ENCODE results near the gene KRTAP2-4.

The KRTAP2-4 gene

GRCh38 chr17:41052566-41052965, 13.1 kb downstream of the KRTAP2-4 start:
- TF ChIP-seq YY1 (IDR thresholded peaks at IDR 0.05; ENCODE audit: low read depth) (no peak), MAX (IDR thresholded peaks at IDR 0.05) (no peak), CREB1 (IDR thresholded peaks at IDR 0.05; ENCODE audit: low read depth) (no peak), TCF12 (IDR thresholded peaks at IDR 0.05; ENCODE audit: low read depth) (no peak), NFIC (IDR thresholded peaks at IDR 0.05) (no peak), EP300 (IDR thresholded peaks at IDR 0.05; ENCODE audit: borderline replicate concordance) (no peak), ZBTB7A (IDR thresholded peaks at IDR 0.05; ENCODE audit: low read depth) (no peak), TAF1 (IDR thresholded peaks at IDR 0.05; ENCODE audit: low read depth) (no peak), USF1 (IDR thresholded peaks at IDR 0.05) (no peak), CEBPB (IDR thresholded peaks at IDR 0.05) (no peak)

- TF ChIP-seq ZBTB7A (IDR thresholded peaks at IDR 0.05; ENCODE audit: low read depth) (no peak), EP300 (IDR thresholded peaks at IDR 0.05; ENCODE audit: borderline replicate concordance) (no peak), MAX (IDR thresholded peaks at IDR 0.05) (no peak), EGR1 (IDR thresholded peaks at IDR 0.05) (no peak), RAD21 (IDR thresholded peaks at IDR 0.05; ENCODE audit: low read depth) (no peak), YY1 (IDR thresholded peaks at IDR 0.05; ENCODE audit: low read depth) (no peak)
Measured at GRCh38 chr17:41049110-41049509, 16.6 kb downstream of the KRTAP2-4 start.

GRCh38 chr17:41048441-41048840, 17.2 kb downstream of the KRTAP2-4 start:
- no peak for TF ChIP-seq CREB1 (IDR thresholded peaks at IDR 0.05; ENCODE audit: low read depth)
- no peak for TF ChIP-seq REST (IDR thresholded peaks at IDR 0.05; ENCODE audit: low read depth)
- no peak for TF ChIP-seq TAF1 (IDR thresholded peaks at IDR 0.05; ENCODE audit: low read depth)

DNA sequence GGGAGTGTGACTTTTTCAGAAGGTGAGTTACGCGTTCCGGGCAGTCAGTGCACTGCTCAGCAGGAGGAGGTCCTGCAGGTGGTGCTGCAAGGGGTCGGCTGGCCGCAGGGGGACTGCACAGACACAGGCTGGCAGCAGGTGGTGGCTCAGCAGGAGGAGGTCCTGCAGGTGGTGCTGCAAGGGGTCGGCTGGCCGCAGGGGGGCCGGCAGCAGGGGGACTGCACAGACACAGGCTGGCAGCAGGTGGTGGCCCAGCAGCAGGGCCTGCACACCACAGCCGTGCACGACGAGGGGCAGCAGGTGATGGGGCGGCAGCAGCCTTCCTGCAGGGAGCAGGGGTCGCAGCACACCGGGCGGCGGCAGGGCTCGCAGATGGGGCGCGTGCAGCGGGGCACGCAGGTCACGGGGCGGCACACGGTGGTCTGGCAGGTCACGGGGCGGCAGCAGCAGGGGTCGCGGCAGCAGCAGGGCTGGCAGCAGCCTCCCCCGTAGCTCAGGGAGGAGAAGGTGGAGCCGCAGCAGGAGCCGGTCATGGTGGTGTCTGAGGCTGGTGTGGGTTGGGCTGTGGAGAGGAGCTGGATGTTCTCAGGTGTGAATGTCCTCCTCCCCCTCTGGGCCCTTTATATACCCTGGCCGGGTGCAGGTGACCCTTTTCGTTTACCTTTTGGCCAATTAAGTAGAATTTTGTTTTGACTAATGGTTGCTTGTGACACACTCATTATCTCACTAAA, 18.8 kb downstream of the KRTAP2-4 start, which contains the start of gene KRTAP2-1:
KRTAP2-1 (minus strand) TSS at position 582 of the 731 bp plus-strand sequence; CDS start at position 533, 49 bp downstream.
- TF ChIP-seq TCF12 (IDR thresholded peaks at IDR 0.05; ENCODE audit: low read depth): peak; percentile 62

DNA sequence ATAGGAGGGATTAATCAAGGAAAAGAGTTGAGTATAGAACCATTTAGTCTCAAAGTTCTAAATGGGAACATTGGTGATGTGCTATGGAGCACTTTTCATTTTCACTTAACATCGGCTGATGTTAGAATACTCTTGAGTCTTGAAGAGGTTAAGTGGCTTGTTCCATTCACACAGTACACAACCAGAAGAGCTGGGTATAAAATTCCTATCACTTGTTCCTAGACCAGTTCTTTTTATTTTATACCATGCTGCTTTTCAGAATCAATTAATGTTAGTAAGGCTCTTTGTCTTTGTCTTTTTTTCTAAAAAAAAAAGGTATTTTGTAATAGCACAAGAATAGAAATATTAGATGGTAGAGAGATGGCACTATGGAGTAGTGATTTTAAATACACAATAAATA, 22.7 kb downstream of the KRTAP2-4 start:
- TF ChIP-seq MAX (IDR thresholded peaks at IDR 0.05) (no peak), TAF1 (IDR thresholded peaks at IDR 0.05; ENCODE audit: low read depth) (no peak), TEAD4 (IDR thresholded peaks at IDR 0.05) (no peak), FOXM1 (IDR thresholded peaks at IDR 0.05; ENCODE audit: borderline replicate concordance, low read depth) (no peak), CEBPB (IDR thresholded peaks at IDR 0.05) (no peak), RAD21 (IDR thresholded peaks at IDR 0.05; ENCODE audit: low read depth) (no peak), TCF12 (IDR thresholded peaks at IDR 0.05; ENCODE audit: low read depth) (no peak), USF1 (IDR thresholded peaks at IDR 0.05) (no peak), EP300 (IDR thresholded peaks at IDR 0.05; ENCODE audit: borderline replicate concordance) (no peak), EGR1 (IDR thresholded peaks at IDR 0.05) (no peak), CREB1 (IDR thresholded peaks at IDR 0.05; ENCODE audit: low read depth) (no peak)

- TF ChIP-seq EP300 (IDR thresholded peaks at IDR 0.05; ENCODE audit: borderline replicate concordance): 0 out of 2 replicates have a peak, but pooled peaks have one; percentile 9
- TF ChIP-seq MAX (IDR thresholded peaks at IDR 0.05): peak; percentile 42; the same call in 1 of the 2 replicates
Measured at GRCh38 chr17:41040783-41041571, 24.7 kb downstream of the KRTAP2-4 start, which contains the start of gene KRTAP1-1. Gene KRTAP1-1 (minus strand): TSS chr17:41041450. CDS start chr17:41041397, 53 bp downstream.

- no peak for TF ChIP-seq YY1 (IDR thresholded peaks at IDR 0.05; ENCODE audit: low read depth)
- TF ChIP-seq RAD21 (IDR thresholded peaks at IDR 0.05; ENCODE audit: low read depth): no peak
- no peak for TF ChIP-seq NFIC (IDR thresholded peaks at IDR 0.05)
- TF ChIP-seq USF1 (IDR thresholded peaks at IDR 0.05): no peak
- no peak for TF ChIP-seq FOXM1 (IDR thresholded peaks at IDR 0.05; ENCODE audit: borderline replicate concordance, low read depth)
- no peak for TF ChIP-seq TCF12 (IDR thresholded peaks at IDR 0.05; ENCODE audit: low read depth)
- no peak for TF ChIP-seq TAF1 (IDR thresholded peaks at IDR 0.05; ENCODE audit: low read depth)
Measured at GRCh38 chr17:41037853-41038350, 27.8 kb downstream of the KRTAP2-4 start.

Data from Ishikawa (cell line).